CD14-positive monocyte (primary cell): ENCODE data around the gene HSCB. TPM values are rescaled to one million over a fixed set of nuclear protein-coding genes. Genes with fewer than 3 reads are reported as not detected.

Experiments
- DNase-seq, 3 donors: peaks; one replicate each; pipeline ENCODE4 v3.0.0-alpha.2; 2011 to 2022
- H2AFZ ChIP-seq: 2 replicates; pipeline ENCODE4 v1.6.0; 2012; ENCODE audit warnings: mild to moderate bottlenecking, low read depth, low read length, inconsistent platforms; ENCODE audit not compliant: insufficient read depth, poor library complexity, severe bottlenecking
- H3K27ac ChIP-seq, 2 donors: 1 replicate in 1 of 2; 2 replicates in 1 of 2; pipeline ENCODE4 v1.5.1; 2012 to 2013; ENCODE audit warnings: low read length in 2 of 2, control low read depth in 1 of 2, inconsistent platforms in 1 of 2, low read depth in 1 of 2, mild to moderate bottlenecking in 1 of 2
- H3K27me3 ChIP-seq, 2 donors: one replicate each; pipeline versions ENCODE4 v1.6.0 to v1.6.1; 2011 to 2013; ENCODE audit warnings: low read length in 2 of 2; ENCODE audit not compliant: control insufficient read depth in 2 of 2, insufficient read depth in 2 of 2
- H3K36me3 ChIP-seq, 2 donors: replicated peaks in 1 of 2; 1 replicate in 1 of 2; 2 replicates in 1 of 2; pipeline versions ENCODE4 v1.5.1 to v1.6.1; 2012 to 2013; ENCODE audit warnings: low read length in 2 of 2, control low read depth in 1 of 2, inconsistent platforms in 1 of 2, mild to moderate bottlenecking in 1 of 2; ENCODE audit not compliant: insufficient read depth in 2 of 2, control insufficient read depth in 1 of 2
- H3K4me1 ChIP-seq, 2 donors: 1 replicate in 1 of 2; 2 replicates in 1 of 2; pipeline versions ENCODE4 v1.5.1 to v1.6.1; 2012 to 2013; ENCODE audit warnings: low read length in 2 of 2, control low read depth in 1 of 2, inconsistent platforms in 1 of 2, mild to moderate bottlenecking in 1 of 2, moderate library complexity in 1 of 2; ENCODE audit not compliant: insufficient read depth in 2 of 2, control insufficient read depth in 1 of 2
- H3K4me2 ChIP-seq: replicated peaks from 2 replicates; pipeline ENCODE3; 2012; ENCODE audit warnings: low read length, moderate library complexity, mild to moderate bottlenecking; ENCODE audit not compliant: poor library complexity, severe bottlenecking; ENCODE audit errors: extremely low read depth
- H3K4me3 ChIP-seq, 3 experiments: fragments of 200-600 bp in 1 of 3; sonication (generic) in 1 of 3; replicated peaks in 1 of 3; 1 replicate in 2 of 3; 2 replicates in 1 of 3; pipeline ENCODE4 v1.5.1; 2011 to 2013; ENCODE audit warnings: low read length in 3 of 3, mild to moderate bottlenecking in 3 of 3, control low read depth in 2 of 3, low read depth in 2 of 3, inconsistent platforms in 1 of 3, moderate library complexity in 1 of 3
- H3K79me2 ChIP-seq: 2 replicates; pipeline ENCODE4 v1.6.0; 2012; ENCODE audit warnings: mild to moderate bottlenecking, control low read depth, inconsistent platforms, low read length, moderate library complexity; ENCODE audit not compliant: insufficient read depth
- H3K9ac ChIP-seq: 2 replicates; pipeline ENCODE4 v1.6.0; 2017; ENCODE audit warnings: low read length, mild to moderate bottlenecking; ENCODE audit not compliant: insufficient read depth, poor library complexity, severe bottlenecking
- H3K9me3 ChIP-seq, 2 donors: replicated peaks in 1 of 2; 1 replicate in 1 of 2; 2 replicates in 1 of 2; pipeline versions ENCODE4 v1.5.1 to v1.6.1; 2012 to 2013; ENCODE audit warnings: low read length in 2 of 2, control low read depth in 1 of 2; ENCODE audit not compliant: control insufficient read depth in 1 of 2, insufficient read depth in 1 of 2
- H4K20me1 ChIP-seq: 2 replicates; pipeline ENCODE4 v1.6.0; 2012; ENCODE audit warnings: mild to moderate bottlenecking, low read length, control low read depth, moderate library complexity; ENCODE audit not compliant: insufficient read depth
- H3K27ac Mint-ChIP-seq, 7 donors: one replicate each; pipeline ENCODE4 v1.8.0; 2020; ENCODE audit warnings: mild to moderate bottlenecking in 7 of 7, mixed read lengths in 7 of 7, moderate library complexity in 6 of 7, inconsistent platforms in 2 of 7
- H3K27me3 Mint-ChIP-seq, 3 donors: one replicate each; pipeline ENCODE4 v1.8.0; 2021 to 2022; ENCODE audit warnings: low read depth in 3 of 3, mild to moderate bottlenecking in 3 of 3, mixed read lengths in 3 of 3, moderate library complexity in 3 of 3, inconsistent platforms in 1 of 3
- H3K36me3 Mint-ChIP-seq, 2 donors: one replicate each; pipeline ENCODE4 v1.8.0; 2020; ENCODE audit warnings: mixed read lengths in 2 of 2, inconsistent platforms in 1 of 2, mild to moderate bottlenecking in 1 of 2
- H3K4me1 Mint-ChIP-seq: one replicate; pipeline ENCODE4 v1.8.0; 2020; ENCODE audit warnings: mild to moderate bottlenecking, mixed read lengths
- H3K4me3 Mint-ChIP-seq, 2 donors: one replicate each; pipeline ENCODE4 v1.8.0; 2020; ENCODE audit warnings: mild to moderate bottlenecking in 2 of 2, mixed read lengths in 2 of 2, moderate library complexity in 1 of 2
- H3K9me3 Mint-ChIP-seq, 7 donors: one replicate each; pipeline ENCODE4 v1.8.0; 2020 to 2022; ENCODE audit warnings: mixed read lengths in 7 of 7, mild to moderate bottlenecking in 6 of 7, moderate library complexity in 6 of 7, inconsistent platforms in 2 of 7
- WGBS: methylation state at CpG from one replicate; pipeline ENCODE4 v1.1.5; 2013; ENCODE audit warnings: missing lambda C conversion rate; ENCODE audit not compliant: insufficient coverage; 5-methylcytosine and 5-hydroxymethylcytosine counted together
- intact Hi-C, 2 donors: fragments of 100-400 bp; cut with micrococcal nuclease; formaldehyde crosslinking; loops; one replicate each; pipeline versions ENCODE4 v1.15.0 to v1.15.1; 2023
- polyA plus RNA-seq, 3 donors: library from polyadenylated mRNA; depleted of rRNA in 1 of 3; unstranded in 2 of 3; stranded (reverse) in 1 of 3; fragments of 300-500 nt in 2 of 3; fragments of >200 nt in 1 of 3; fragmentation: Illumina TruSeq in 2 of 3; gene quantifications; 1 replicate in 2 of 3; 2 replicates in 1 of 3; pipeline ENCODE4 v1.2.3, GENCODE V29; 2012 to 2021
- TF ChIP-seq, protein P1 (sequence below): fragments of 200-600 bp; IDR thresholded peaks from one replicate; pipeline ENCODE4 v1.8.0; 2022; ENCODE audit warnings: antibody characterized with exemption, mild to moderate bottlenecking

HSCB gene
- polyA plus RNA-seq, 3 donors, result 10.1 to 13.2 (median 10.3) TPM

GRCh38 chr22:28793976-28794584 lies 52.2 kb downstream of the HSCB start:
- no peak overlapping the region for H3K9ac ChIP-seq
- H3K4me2 ChIP-seq, result no peak overlapping the region
- peaks cover 46 to 51% of the 10 kb centered on the region in 2 donors for H3K36me3 ChIP-seq
- H4K20me1 ChIP-seq, result peaks cover 80% of the 10 kb centered on the region
- Mint-ChIP-seq H3K27ac (peak overlapping the region in 4 of 7 donors; percentile 28 to 64 (median 30)), H3K4me1 (peaks cover 49% of the 10 kb centered on the region), H3K36me3 (peaks cover 46 to 64% of the 10 kb centered on the region in 2 donors), H3K4me3 (no peak overlapping the region), H3K9me3 (no peaks in the 10 kb centered on the region), H3K27me3 (no peaks in the 10 kb centered on the region)
- no peak for DNase-seq
- no peak overlapping the region for H2AFZ ChIP-seq
- H3K27ac ChIP-seq, result peak overlapping the region in 1 of 2 donors; percentile 17
- TF ChIP-seq, protein P1, sequence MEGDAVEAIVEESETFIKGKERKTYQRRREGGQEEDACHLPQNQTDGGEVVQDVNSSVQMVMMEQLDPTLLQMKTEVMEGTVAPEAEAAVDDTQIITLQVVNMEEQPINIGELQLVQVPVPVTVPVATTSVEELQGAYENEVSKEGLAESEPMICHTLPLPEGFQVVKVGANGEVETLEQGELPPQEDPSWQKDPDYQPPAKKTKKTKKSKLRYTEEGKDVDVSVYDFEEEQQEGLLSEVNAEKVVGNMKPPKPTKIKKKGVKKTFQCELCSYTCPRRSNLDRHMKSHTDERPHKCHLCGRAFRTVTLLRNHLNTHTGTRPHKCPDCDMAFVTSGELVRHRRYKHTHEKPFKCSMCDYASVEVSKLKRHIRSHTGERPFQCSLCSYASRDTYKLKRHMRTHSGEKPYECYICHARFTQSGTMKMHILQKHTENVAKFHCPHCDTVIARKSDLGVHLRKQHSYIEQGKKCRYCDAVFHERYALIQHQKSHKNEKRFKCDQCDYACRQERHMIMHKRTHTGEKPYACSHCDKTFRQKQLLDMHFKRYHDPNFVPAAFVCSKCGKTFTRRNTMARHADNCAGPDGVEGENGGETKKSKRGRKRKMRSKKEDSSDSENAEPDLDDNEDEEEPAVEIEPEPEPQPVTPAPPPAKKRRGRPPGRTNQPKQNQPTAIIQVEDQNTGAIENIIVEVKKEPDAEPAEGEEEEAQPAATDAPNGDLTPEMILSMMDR, result no peak
- WGBS, result no CpG with 5 or more reads among the region's 4 CpGs
- intact Hi-C loops, result loop anchor here (5.0 to 10.0 kb wide), 2 partner anchors 33 to 91 kb away; partner anchors contain the start of gene ZNRF3 (in 1 of the 2)
- H3K9me3 ChIP-seq, result no peaks in the 10 kb centered on the region
- peaks cover 15 to 20% of the 10 kb centered on the region in 2 donors for H3K4me1 ChIP-seq
- peaks cover 53% of the 10 kb centered on the region for H3K79me2 ChIP-seq
- no peaks in the 10 kb centered on the region for H3K27me3 ChIP-seq
- H3K4me3 ChIP-seq, result no peak overlapping the region

- intact Hi-C loops, result loop anchor here in 1 of 2 donors (10.0 kb wide), 1 partner anchor 90 kb away; the partner anchor contains the start of gene ZNRF3
- peak overlapping the region in 1 of 2 donors; percentile 52 for H3K27ac ChIP-seq
Measured at GRCh38 chr22:28795071-28795693, 53.3 kb downstream of the HSCB start.

More at GRCh38 chr22:28795071-28795693, 53.3 kb downstream of the HSCB start:
- Histone ChIP-seq H4K20me1 (peaks cover 74% of the 10 kb centered on the region), H3K79me2 (peaks cover 64% of the 10 kb centered on the region), H2AFZ (no peak overlapping the region), H3K9me3 (no peaks in the 10 kb centered on the region), H3K4me2 (no peak overlapping the region), H3K36me3 (peaks cover 43 to 47% of the 10 kb centered on the region in 2 donors), H3K9ac (no peak overlapping the region), H3K27me3 (no peaks in the 10 kb centered on the region), H3K4me1 (peaks cover 15 to 27% of the 10 kb centered on the region in 2 donors), H3K4me3 (no peak overlapping the region)
- TF ChIP-seq, protein P1, result no peak
- H3K4me1 Mint-ChIP-seq, result peaks cover 51% of the 10 kb centered on the region
- no peaks in the 10 kb centered on the region for H3K27me3 Mint-ChIP-seq
- 60% methylated on average over 2 of the region's 6 CpGs for WGBS
- H3K4me3 Mint-ChIP-seq, result peak overlapping the region in 1 of 2 donors; percentile 6
- peaks cover 44 to 55% of the 10 kb centered on the region in 2 donors for H3K36me3 Mint-ChIP-seq
- H3K9me3 Mint-ChIP-seq, result no peaks in the 10 kb centered on the region
- peak overlapping the region; percentile 30 to 76 (median 48) for H3K27ac Mint-ChIP-seq
- no peak for DNase-seq
